GM13977 (cell line): ENCODE measurements around the gene GULP1.

Source experiments
- DNase-seq: peaks from one replicate; pipeline ENCODE4 v3.0.0; 2012; ENCODE audit warnings: low spot score
- in situ Hi-C: fragments of 300-500 bp; cut with MboI; formaldehyde crosslinking; loops from one replicate; pipeline ENCODE4 v1.12.0; 2022; ENCODE audit warnings: low sequenced_read_pairs, low pct_unique_long_range_greater_than_20kb, mixed read lengths, inconsistent platforms; ENCODE audit not compliant: unreplicated experiment
- TF ChIP-seq, protein P1 (sequence below): IDR thresholded peaks from 2 replicates; pipeline ENCODE4 v1.5.1; 2012; ENCODE audit warnings: mild to moderate bottlenecking, control low read depth; ENCODE audit not compliant: insufficient read depth; ENCODE audit errors: extremely low read depth, missing control alignments

The GULP1 gene

DNA sequence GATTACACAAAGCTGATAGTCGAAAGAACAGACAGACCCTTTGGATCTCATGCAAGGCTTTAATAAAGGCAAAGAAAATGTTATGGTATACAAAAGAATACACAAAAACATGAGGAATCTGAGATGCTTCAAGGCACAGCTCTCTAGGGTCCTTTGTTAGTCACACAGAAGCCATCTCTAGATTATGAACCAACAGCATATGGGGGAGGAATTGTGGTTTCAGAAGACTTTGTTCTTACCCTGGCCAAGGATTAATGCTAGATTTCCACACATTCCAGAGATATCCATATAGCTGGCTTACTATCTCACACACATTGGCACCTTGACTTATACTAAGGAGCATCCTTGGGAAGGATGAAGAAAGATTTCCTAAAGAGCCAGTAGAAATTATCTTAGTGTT lies 206.1 kb downstream of the GULP1 start:
- TF ChIP-seq, protein P1, sequence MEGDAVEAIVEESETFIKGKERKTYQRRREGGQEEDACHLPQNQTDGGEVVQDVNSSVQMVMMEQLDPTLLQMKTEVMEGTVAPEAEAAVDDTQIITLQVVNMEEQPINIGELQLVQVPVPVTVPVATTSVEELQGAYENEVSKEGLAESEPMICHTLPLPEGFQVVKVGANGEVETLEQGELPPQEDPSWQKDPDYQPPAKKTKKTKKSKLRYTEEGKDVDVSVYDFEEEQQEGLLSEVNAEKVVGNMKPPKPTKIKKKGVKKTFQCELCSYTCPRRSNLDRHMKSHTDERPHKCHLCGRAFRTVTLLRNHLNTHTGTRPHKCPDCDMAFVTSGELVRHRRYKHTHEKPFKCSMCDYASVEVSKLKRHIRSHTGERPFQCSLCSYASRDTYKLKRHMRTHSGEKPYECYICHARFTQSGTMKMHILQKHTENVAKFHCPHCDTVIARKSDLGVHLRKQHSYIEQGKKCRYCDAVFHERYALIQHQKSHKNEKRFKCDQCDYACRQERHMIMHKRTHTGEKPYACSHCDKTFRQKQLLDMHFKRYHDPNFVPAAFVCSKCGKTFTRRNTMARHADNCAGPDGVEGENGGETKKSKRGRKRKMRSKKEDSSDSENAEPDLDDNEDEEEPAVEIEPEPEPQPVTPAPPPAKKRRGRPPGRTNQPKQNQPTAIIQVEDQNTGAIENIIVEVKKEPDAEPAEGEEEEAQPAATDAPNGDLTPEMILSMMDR: no peak
- in situ Hi-C loops: no loop called here

DNA sequence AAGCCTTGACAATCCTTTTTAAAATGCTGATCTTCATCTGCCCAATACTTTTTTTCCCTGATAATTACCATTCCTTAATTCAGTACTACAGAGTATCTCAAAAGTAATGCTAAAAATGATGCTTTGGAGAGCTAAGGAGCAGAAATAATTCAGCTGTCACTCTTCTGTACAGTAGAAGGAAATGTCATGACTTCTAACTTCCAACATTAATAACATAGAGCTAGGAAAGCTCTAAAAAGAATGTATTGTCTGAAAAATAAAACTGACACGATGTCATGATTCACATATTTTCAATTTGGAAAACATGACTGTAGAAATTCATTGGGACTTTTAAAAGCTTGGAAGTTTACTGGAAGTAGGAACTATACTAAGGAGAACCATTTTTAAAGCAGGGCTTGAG lies 212.3 kb downstream of the GULP1 start:
- in situ Hi-C loops: loop anchor here (25.0 kb wide), 1 partner anchor 908 kb away; no protein-coding TSS in a partner anchor
- no peak for DNase-seq
- TF ChIP-seq, protein P1: no peak

More for the DNA sequence above, 206.1 kb downstream of the GULP1 start:
- no peak for DNase-seq

GRCh38 chr2:188506843-188507242 lies 215.2 kb downstream of the GULP1 start:
- in situ Hi-C loops: loop anchor here (25.0 kb wide), 1 partner anchor 905 kb away; no protein-coding TSS in a partner anchor
- TF ChIP-seq, protein P1: no peak
- no peak for DNase-seq

GRCh38 chr2:188511346-188511745 lies 219.7 kb downstream of the GULP1 start:
- in situ Hi-C loops: loop anchor here (25.0 kb wide), 1 partner anchor 901 kb away; no protein-coding TSS in a partner anchor
- no peak for DNase-seq
- TF ChIP-seq, protein P1: no peak

- TF ChIP-seq, protein P1: peak; percentile 42
- DNase-seq: no peak
- in situ Hi-C loops: loop anchor here (25.0 kb wide), 1 partner anchor 900 kb away; no protein-coding TSS in a partner anchor
Observed at GRCh38 chr2:188512456-188512855, 220.8 kb downstream of the GULP1 start.

- in situ Hi-C loops: loop anchor here (25.0 kb wide), 1 partner anchor 896 kb away; no protein-coding TSS in a partner anchor
- TF ChIP-seq, protein P1: no peak
- no peak for DNase-seq
Observed at GRCh38 chr2:188515918-188516317, 224.2 kb downstream of the GULP1 start.
